GM18505 (cell line): Measurements from ENCODE around the gene DLAT.
"Not testable (repeated sequence)": the region's sequence is repeated elsewhere in the genome, so short reads cannot be mapped to it uniquely, and the experiment has no call there.

Experiments
- ATAC-seq: cut with Tn5 transposase; IDR thresholded peaks from one replicate; pipeline ENCODE4 v1.9.1; 2021; ENCODE audit not compliant: unreplicated experiment
- POLR2A ChIP-seq: IDR thresholded peaks from 4 replicates; pipeline ENCODE4 v1.6.1; 2011; ENCODE audit warnings: borderline replicate concordance; ENCODE audit not compliant: insufficient read depth, insufficient read length; ENCODE audit errors: extremely low read depth

Gene DLAT

DNA sequence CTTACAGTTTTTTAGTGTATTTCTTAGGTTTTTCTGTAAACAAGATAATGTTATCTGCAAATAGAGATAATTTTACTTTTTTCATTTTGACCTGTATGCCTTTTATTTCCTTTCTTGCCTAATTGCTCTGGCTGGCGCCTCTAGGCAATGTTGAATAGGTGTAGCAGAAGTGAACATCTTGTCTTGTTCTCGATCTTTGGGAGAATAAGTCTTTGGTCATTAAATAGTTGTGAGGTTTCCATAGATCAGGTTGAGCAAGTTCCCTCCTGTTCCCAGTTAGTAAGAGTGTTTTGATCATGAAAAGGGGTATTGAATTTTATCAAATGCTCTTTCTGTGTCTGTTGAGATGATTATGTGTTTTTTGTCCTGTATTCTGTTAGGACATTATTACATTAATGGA, 24.6 kb downstream of the DLAT start:
- no peak for TF ChIP-seq POLR2A
- no peak for ATAC-seq

DNA sequence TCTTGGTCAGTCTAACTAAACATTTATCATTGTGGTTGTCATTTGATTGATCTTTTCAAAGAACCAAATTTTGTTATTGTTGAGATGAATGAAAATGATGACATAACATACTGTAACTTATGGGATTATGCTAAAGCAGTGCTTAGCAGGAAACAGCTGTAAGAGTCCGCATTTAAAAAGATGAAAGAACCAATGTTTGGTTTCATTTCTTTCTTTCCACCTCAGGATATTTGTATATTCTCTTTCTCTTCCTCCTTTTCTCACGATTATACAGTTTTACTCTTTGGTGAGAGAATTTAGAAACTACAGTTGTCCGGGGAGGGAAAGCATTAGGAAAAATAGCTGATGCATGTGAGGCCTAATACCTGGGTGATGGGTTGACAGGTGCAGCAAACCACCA, 25.5 kb downstream of the DLAT start:
- no peak for TF ChIP-seq POLR2A
- no peak for ATAC-seq

DNA sequence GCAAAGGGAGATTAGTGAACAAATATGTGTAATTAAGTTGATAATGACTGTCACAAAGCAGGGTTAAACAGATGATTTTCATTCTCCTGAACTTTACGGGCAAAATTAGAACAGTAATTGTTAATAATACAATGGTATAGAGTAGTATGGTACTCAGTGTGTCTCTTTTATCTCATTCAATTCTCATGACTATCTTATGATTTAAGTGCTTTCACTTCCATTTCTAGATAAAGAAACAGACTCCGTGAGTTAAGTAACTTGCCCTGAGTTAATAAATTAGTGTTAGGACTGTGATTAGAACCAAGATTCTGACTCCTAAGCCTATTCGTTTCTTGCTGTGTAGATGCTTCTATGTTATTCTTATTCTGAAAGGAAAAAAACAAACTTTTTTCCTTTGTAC, 26.6 kb downstream of the DLAT start:
- ATAC-seq: no peak
- TF ChIP-seq POLR2A: no peak

DNA sequence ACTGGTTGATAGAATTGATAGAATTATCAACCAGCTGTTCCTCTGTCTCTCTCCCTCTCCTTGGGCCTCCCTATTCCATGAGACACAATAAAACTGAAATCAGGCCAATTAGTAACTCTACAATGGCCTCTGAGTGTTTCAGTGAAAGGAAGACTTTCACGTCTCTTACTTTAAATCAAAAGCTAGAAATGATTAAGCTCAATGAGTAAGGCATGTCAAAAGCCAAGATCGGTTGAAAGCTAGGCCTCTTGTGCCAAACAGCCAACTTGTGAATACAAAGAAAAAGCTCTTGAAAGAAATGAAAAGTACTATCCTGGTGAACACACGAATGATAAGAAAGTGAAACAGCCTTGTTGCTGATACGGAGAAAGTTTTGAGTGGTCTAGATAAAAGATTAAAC, 32.0 kb downstream of the DLAT start:
- ATAC-seq: no peak
- TF ChIP-seq POLR2A: no peak

DNA sequence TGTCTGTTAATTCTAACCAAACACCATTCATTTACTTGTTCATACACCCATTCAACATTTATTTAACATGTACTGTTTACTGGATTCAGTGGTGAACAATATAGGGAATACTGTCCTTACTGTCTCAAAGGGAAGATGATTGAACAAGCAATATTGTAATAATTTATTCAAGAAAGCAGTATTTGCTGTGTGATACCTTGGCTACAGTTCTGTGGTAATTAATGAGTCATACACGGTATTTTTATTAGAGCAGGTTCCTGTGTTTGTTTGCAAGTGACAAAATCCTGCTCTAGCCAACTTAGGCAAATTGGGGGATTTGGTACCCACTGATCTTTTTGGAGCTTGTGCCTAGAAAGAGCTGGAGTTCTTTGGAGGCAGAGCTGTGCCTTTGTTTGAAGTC, 32.9 kb downstream of the DLAT start:
- TF ChIP-seq POLR2A: no peak

GRCh38 chr11:112062923-112063322, 37.7 kb downstream of the DLAT start:
- no peak for TF ChIP-seq POLR2A
- no peak for ATAC-seq

More for the DNA sequence above, 32.9 kb downstream of the DLAT start:
- ATAC-seq: no peak

DNA sequence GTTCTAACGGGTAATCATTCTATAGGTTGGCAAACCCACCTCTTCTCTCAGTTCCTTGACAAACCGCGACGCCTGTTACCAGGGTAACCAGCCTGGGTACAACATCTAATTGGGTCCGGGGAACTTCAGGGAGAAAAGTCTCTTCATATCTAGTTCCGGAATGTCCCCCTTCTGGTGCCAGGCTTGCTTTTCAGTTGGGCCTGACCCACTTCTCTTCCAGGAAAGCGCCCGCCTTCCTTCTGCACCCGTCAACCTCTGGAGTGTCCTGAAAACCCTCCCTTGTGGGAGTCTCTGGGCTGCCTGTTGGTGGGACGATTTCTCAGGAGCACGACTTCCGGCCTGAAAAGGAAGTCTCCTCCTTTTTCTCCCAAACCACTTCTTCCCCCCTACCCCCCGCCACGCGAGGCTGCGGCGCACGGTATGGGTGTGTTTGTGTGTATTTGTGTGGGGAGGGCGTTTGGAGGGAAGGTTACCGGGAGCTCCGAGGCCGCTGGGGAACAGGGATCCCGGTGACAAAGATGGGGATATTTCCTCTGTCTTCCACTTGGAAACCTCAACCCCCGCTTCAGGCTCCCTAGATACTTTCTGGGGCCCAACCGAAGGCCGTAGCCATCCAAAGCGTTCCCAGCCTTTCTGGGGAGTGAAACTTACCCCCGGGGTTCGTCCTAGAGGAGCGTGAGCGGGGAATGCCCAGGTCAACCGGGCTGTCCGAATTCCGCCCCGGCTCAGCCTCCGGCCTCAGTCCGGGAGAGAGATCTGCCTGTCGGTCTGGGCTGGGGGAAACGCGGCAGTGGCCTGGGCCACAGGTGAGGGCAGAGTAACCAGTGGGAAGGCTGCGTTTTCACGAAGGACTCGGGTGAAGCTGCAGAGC, 49.0 kb downstream of the DLAT start, which contains the start of the genes NKAPD1 and PIH1D2:
NKAPD1 (plus strand) TSS at position 359 of the 871 bp plus-strand sequence. CDS start 1,276 bp downstream, outside the sequence.
PIH1D2 (minus strand) TSS at position 77 of the 871 bp plus-strand sequence. CDS start 843 bp downstream, outside the sequence.
- TF ChIP-seq POLR2A: peak; percentile 65
- ATAC-seq: peak; percentile 84

- no peak for ATAC-seq
- no peak for TF ChIP-seq POLR2A
Measured at GRCh38 chr11:112082729-112083128, 57.5 kb downstream of the DLAT start.

DNA sequence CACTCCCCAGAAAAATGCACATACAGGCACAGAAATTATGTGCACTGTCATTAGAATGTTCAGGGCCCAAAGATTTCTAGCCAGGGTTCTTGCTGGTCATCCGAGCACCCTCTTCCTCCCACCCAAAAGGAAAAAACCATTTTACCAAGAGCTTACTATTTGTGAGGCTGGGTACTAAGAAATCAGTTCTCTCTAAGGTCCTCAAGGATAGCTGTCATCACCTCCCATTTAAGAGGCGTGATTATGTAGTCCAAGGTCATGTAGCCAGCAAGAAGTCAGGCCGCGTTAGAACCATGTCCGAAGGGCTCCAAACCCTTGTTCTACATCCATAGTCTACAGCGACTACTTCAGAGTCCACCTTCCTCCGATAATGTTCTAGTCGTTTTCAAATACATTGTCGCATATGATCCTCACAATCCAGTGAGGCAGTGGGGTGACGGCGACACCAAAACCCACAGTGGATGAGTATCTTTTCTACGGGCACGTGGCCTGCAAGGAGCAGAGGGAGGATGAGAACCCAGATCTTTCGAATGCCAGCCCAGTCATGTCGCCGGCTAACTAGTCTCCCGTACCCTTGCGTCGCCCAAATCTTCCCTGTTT, 60.7 kb downstream of the DLAT start:
- no peak for TF ChIP-seq POLR2A
- peak; percentile 28 for ATAC-seq

DNA sequence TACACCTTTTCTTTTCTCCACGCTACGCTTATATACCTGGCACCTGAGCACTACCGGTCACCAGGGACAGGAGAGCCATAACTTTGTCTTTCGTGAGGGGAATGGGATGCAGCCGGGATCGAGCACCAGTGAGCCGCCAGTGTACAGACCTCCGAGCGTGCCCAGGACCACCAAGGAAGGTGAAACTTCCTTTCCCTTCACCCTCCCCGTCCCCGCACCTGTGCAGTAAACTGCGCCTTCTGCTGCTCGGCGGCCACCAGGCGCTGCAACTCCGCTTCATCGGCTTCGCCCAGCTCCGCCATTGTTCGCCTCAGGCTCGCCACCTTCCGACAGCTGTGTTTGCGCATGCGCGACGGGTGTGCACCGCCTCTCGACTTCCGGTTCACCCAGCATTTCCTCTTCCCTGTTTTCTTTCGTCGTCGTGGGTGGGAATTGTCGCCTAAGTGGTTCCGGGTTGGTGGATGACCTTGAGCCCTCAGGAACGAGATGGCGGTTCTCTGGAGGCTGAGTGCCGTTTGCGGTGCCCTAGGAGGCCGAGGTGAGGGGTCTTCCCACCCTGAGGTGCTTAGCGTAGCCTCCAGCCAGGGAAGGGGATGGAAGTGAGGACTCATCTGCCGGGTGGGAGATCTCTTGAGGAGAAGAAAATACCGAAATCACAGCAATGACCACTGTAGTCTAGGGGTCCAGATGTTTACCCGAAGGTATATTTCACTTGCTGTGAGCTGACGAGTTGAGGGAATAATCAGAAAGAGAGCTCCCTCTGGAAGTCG, 61.4 kb downstream of the DLAT start, which contains the start of the genes SDHD and TIMM8B:
SDHD (plus strand) TSS at position 452 of the 770 bp plus-strand sequence; CDS start at position 487, 35 bp downstream.
TIMM8B (minus strand) TSS at position 335 of the 770 bp plus-strand sequence; CDS start at position 302, 33 bp downstream.
- TF ChIP-seq POLR2A: peak; percentile 96
- peak; percentile 94 for ATAC-seq

GRCh38 chr11:112087212-112087611, 62.0 kb downstream of the DLAT start:
- TF ChIP-seq POLR2A: no peak
- ATAC-seq: no peak

DNA sequence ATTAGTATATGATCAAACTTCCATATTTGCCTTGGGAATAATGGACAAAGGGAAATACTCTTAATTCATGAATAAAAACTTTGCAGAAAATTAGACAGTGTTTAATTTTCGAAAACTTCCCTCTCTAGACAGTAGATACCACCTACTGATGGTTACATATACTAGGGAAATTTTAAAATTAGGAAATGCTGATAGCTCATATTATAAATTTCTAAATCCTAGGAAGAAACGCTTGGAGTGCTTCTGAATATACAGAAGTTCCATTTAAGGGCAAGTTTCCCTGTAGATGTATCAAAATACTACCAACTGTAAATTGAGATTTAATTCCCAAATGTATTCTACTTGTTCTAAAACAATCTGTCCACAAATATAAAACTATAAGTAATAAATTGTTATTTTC, 70.1 kb downstream of the DLAT start:
- ATAC-seq: not testable (repeated sequence)

DNA sequence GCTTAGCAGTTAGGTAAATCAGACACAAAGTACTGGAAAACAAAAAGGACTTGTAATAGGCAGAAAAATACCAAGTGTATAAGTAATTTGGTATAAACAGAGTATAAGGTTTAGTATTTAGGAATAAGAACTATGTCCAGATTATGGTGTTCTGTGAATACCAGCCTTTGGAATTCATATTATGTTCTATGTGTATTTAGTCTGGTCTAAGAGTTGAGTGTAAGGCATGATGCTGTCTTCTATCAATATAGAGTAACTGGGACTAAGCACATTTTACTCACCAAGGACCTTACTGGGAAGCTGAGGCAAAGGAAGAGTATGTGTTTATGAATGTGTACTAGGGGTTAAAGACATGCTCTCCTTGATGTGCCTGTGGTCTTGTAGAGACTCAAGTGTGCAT, 71.0 kb downstream of the DLAT start:
- no peak for TF ChIP-seq POLR2A
- ATAC-seq: no peak
